Transverse colon (tissue), 3 donors: ENCODE measurements around the gene LMTK2.

Experiments
- POLR2A ChIP-seq: fragments of 450-650 bp; IDR thresholded peaks from one replicate; pipeline ENCODE4 v1.6.1; 2016; ENCODE audit warnings: antibody characterized with exemption, mild to moderate bottlenecking, moderate library complexity
- TF ChIP-seq, protein P1 (sequence below), 5 experiments: fragments of 200-600 bp in 3 of 5; fragments of 450-650 bp in 2 of 5; sonication (generic) in 3 of 5; IDR thresholded peaks; 1 replicate in 2 of 5; 2 replicates in 3 of 5; pipeline ENCODE4 v1.5.1; 2016 to 2017; ENCODE audit warnings: antibody characterized with exemption in 5 of 5, inconsistent platforms in 3 of 5, mild to moderate bottlenecking in 2 of 5, moderate library complexity in 1 of 5

DNA sequence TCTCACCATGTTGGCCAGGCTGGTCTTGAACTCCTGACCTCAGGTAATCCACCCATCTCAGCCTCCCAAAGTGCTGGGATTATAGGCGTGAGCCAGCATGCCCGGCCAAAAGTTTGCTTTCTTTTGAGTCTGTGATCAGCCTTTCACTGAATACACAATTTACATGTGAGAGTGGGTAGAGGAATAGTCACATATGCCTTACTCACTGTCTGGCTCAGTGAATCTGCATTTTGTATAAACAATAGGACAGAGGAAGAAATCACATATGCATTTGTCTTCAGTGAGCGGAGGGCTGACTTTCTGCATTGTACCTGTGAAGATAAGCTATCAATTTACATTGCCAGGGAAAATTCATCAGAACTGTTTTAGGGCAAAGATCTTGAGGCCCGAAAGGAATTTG lies 147.9 kb downstream of the LMTK2 start:
- TF ChIP-seq, protein P1, sequence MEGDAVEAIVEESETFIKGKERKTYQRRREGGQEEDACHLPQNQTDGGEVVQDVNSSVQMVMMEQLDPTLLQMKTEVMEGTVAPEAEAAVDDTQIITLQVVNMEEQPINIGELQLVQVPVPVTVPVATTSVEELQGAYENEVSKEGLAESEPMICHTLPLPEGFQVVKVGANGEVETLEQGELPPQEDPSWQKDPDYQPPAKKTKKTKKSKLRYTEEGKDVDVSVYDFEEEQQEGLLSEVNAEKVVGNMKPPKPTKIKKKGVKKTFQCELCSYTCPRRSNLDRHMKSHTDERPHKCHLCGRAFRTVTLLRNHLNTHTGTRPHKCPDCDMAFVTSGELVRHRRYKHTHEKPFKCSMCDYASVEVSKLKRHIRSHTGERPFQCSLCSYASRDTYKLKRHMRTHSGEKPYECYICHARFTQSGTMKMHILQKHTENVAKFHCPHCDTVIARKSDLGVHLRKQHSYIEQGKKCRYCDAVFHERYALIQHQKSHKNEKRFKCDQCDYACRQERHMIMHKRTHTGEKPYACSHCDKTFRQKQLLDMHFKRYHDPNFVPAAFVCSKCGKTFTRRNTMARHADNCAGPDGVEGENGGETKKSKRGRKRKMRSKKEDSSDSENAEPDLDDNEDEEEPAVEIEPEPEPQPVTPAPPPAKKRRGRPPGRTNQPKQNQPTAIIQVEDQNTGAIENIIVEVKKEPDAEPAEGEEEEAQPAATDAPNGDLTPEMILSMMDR (IDR thresholded peaks at IDR 0.05), result no peak
- no peak for TF ChIP-seq POLR2A
